Effector memory CD8-positive, alpha-beta T cell (primary cell): ENCODE measurements around the gene SNX5.

Source experiments
- ATAC-seq: fragments of 150-1000 bp; cut with Tn5 transposase; replicated peaks from 2 replicates; pipeline ENCODE4 v1.10.0; 2021; ENCODE audit warnings: mild to moderate bottlenecking, moderate library complexity
- DNase-seq, 3 experiments: peaks; one replicate each; pipeline ENCODE4 v3.0.0; 2021
- H3K27ac Mint-ChIP-seq, 2 donors: one replicate each; pipeline ENCODE4 v1.8.0; 2022; ENCODE audit warnings: mild to moderate bottlenecking in 2 of 2, mixed read lengths in 2 of 2, moderate library complexity in 2 of 2
- H3K27me3 Mint-ChIP-seq, 2 donors: one replicate each; pipeline ENCODE4 v1.8.0; 2022; ENCODE audit warnings: mixed read lengths in 2 of 2
- H3K36me3 Mint-ChIP-seq: one replicate; pipeline ENCODE4 v1.8.0; 2022; ENCODE audit warnings: mild to moderate bottlenecking, moderate library complexity, mixed read lengths; ENCODE audit not compliant: insufficient read depth
- H3K4me1 Mint-ChIP-seq, 2 donors: one replicate each; pipeline ENCODE4 v1.8.0; 2022; ENCODE audit warnings: low read depth in 2 of 2, mixed read lengths in 2 of 2
- H3K4me3 Mint-ChIP-seq, 2 donors: one replicate each; pipeline ENCODE4 v1.8.0; 2022; ENCODE audit warnings: mild to moderate bottlenecking in 2 of 2, mixed read lengths in 2 of 2, moderate library complexity in 2 of 2
- H3K9me3 Mint-ChIP-seq, 2 donors: one replicate each; pipeline ENCODE4 v1.8.0; 2022; ENCODE audit warnings: mixed read lengths in 2 of 2

Gene SNX5

GRCh38 chr20:17948442-17948841 lies 20.2 kb downstream of the SNX5 start:
- ATAC-seq (no peak), DNase-seq (no peak)
- Mint-ChIP-seq H3K36me3 (peaks cover 95% of the 10 kb centered on the region), H3K9me3 (no peaks in the 10 kb centered on the region), H3K4me3 (no peak overlapping the region), H3K27ac (peak overlapping the region in 1 of 2 donors; percentile 7), H3K4me1 (peaks cover 0 to 3% of the 10 kb centered on the region in 2 donors), H3K27me3 (no peaks in the 10 kb centered on the region)

GRCh38 chr20:17947474-17947815 lies 21.1 kb downstream of the SNX5 start:
- no peak overlapping the region for H3K4me3 Mint-ChIP-seq
- no peak for DNase-seq
- H3K27me3 Mint-ChIP-seq, result no peaks in the 10 kb centered on the region
- peaks cover 95% of the 10 kb centered on the region for H3K36me3 Mint-ChIP-seq
- H3K4me1 Mint-ChIP-seq, result no peaks in the 10 kb centered on the region
- peak overlapping the region in 1 of 2 donors; percentile 28 for H3K27ac Mint-ChIP-seq
- H3K9me3 Mint-ChIP-seq, result no peaks in the 10 kb centered on the region
- no peak for ATAC-seq

GRCh38 chr20:17946572-17947473 lies 21.8 kb downstream of the SNX5 start:
- no peaks in the 10 kb centered on the region for H3K27me3 Mint-ChIP-seq
- no peaks in the 10 kb centered on the region for H3K9me3 Mint-ChIP-seq
- ATAC-seq (no peak), DNase-seq (no peak)
- H3K27ac Mint-ChIP-seq, result peak overlapping the region; percentile 50 to 62
- H3K4me3 Mint-ChIP-seq, result no peak overlapping the region
- no peaks in the 10 kb centered on the region for H3K4me1 Mint-ChIP-seq
- peaks cover 95% of the 10 kb centered on the region for H3K36me3 Mint-ChIP-seq

GRCh38 chr20:17946040-17946439 lies 22.6 kb downstream of the SNX5 start:
- peaks cover 95% of the 10 kb centered on the region for H3K36me3 Mint-ChIP-seq
- ATAC-seq (no peak), DNase-seq (no peak)
- H3K27me3 Mint-ChIP-seq, result no peaks in the 10 kb centered on the region
- H3K4me1 Mint-ChIP-seq, result no peaks in the 10 kb centered on the region
- no peak overlapping the region for H3K4me3 Mint-ChIP-seq
- H3K9me3 Mint-ChIP-seq, result no peaks in the 10 kb centered on the region
- H3K27ac Mint-ChIP-seq, result peak overlapping the region; percentile 50 to 62

GRCh38 chr20:17944854-17945474 lies 23.6 kb downstream of the SNX5 start:
- peaks cover 0 to under 1% of the 10 kb centered on the region in 2 donors for H3K4me1 Mint-ChIP-seq
- no peak overlapping the region for H3K4me3 Mint-ChIP-seq
- DNase-seq (no peak), ATAC-seq (no peak)
- H3K36me3 Mint-ChIP-seq, result peaks cover 84% of the 10 kb centered on the region
- H3K27ac Mint-ChIP-seq, result peak overlapping the region; percentile 50 to 56
- no peaks in the 10 kb centered on the region for H3K9me3 Mint-ChIP-seq
- no peaks in the 10 kb centered on the region for H3K27me3 Mint-ChIP-seq

GRCh38 chr20:17943343-17943742 lies 25.3 kb downstream of the SNX5 start:
- ATAC-seq (no peak), DNase-seq (no peak)
- no peak overlapping the region for H3K4me3 Mint-ChIP-seq
- no peaks in the 10 kb centered on the region for H3K9me3 Mint-ChIP-seq
- peak overlapping the region in 1 of 2 donors; percentile 69 for H3K27ac Mint-ChIP-seq
- peaks cover 6 to 7% of the 10 kb centered on the region in 2 donors for H3K4me1 Mint-ChIP-seq
- H3K27me3 Mint-ChIP-seq, result no peaks in the 10 kb centered on the region
- peaks cover 75% of the 10 kb centered on the region for H3K36me3 Mint-ChIP-seq

- Mint-ChIP-seq H3K4me3 (no peak overlapping the region), H3K27ac (no peak overlapping the region), H3K36me3 (peaks cover 60% of the 10 kb centered on the region), H3K27me3 (no peaks in the 10 kb centered on the region), H3K4me1 (peaks cover 6 to 7% of the 10 kb centered on the region in 2 donors), H3K9me3 (no peaks in the 10 kb centered on the region)
- ATAC-seq (no peak), DNase-seq (no peak)
Observed at GRCh38 chr20:17941826-17942196, 26.8 kb downstream of the SNX5 start.

GRCh38 chr20:17941087-17941825 lies 27.3 kb downstream of the SNX5 start:
- DNase-seq, result no peak
- Mint-ChIP-seq H3K4me1 (peaks cover 6 to 7% of the 10 kb centered on the region in 2 donors), H3K36me3 (peaks cover 54% of the 10 kb centered on the region), H3K9me3 (no peaks in the 10 kb centered on the region), H3K4me3 (no peak overlapping the region), H3K27me3 (no peaks in the 10 kb centered on the region), H3K27ac (no peak overlapping the region)
- ATAC-seq, result no peak

- Mint-ChIP-seq H3K4me3 (no peak overlapping the region), H3K4me1 (peaks cover 6 to 7% of the 10 kb centered on the region in 2 donors), H3K9me3 (no peaks in the 10 kb centered on the region), H3K27me3 (no peaks in the 10 kb centered on the region), H3K36me3 (peaks cover 45% of the 10 kb centered on the region), H3K27ac (peak overlapping the region; percentile 15 to 51)
- DNase-seq (no peak), ATAC-seq (no peak)
Observed at GRCh38 chr20:17940224-17940971, 28.2 kb downstream of the SNX5 start.

GRCh38 chr20:17939622-17940223 lies 28.9 kb downstream of the SNX5 start:
- Mint-ChIP-seq H3K4me1 (peaks cover 6 to 7% of the 10 kb centered on the region in 2 donors), H3K27ac (peak overlapping the region; percentile 41 to 51), H3K27me3 (no peaks in the 10 kb centered on the region), H3K9me3 (no peaks in the 10 kb centered on the region), H3K36me3 (peaks cover 39% of the 10 kb centered on the region), H3K4me3 (no peak overlapping the region)
- ATAC-seq (no peak), DNase-seq (no peak)

GRCh38 chr20:17938871-17939619 lies 29.5 kb downstream of the SNX5 start:
- Mint-ChIP-seq H3K9me3 (no peaks in the 10 kb centered on the region), H3K36me3 (peaks cover 32% of the 10 kb centered on the region), H3K27ac (peak overlapping the region; percentile 41 to 51), H3K4me3 (peak overlapping the region; percentile 21 to 34), H3K27me3 (no peaks in the 10 kb centered on the region), H3K4me1 (peaks cover 6 to 7% of the 10 kb centered on the region in 2 donors)
- ATAC-seq, result peak; percentile 92
- DNase-seq, result peak; percentile 37 to 63 (median 47)
